ENCODE data around the gene BRSK2.

- TF ChIP-seq, protein P1, sequence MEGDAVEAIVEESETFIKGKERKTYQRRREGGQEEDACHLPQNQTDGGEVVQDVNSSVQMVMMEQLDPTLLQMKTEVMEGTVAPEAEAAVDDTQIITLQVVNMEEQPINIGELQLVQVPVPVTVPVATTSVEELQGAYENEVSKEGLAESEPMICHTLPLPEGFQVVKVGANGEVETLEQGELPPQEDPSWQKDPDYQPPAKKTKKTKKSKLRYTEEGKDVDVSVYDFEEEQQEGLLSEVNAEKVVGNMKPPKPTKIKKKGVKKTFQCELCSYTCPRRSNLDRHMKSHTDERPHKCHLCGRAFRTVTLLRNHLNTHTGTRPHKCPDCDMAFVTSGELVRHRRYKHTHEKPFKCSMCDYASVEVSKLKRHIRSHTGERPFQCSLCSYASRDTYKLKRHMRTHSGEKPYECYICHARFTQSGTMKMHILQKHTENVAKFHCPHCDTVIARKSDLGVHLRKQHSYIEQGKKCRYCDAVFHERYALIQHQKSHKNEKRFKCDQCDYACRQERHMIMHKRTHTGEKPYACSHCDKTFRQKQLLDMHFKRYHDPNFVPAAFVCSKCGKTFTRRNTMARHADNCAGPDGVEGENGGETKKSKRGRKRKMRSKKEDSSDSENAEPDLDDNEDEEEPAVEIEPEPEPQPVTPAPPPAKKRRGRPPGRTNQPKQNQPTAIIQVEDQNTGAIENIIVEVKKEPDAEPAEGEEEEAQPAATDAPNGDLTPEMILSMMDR (conservative IDR thresholded peaks at IDR 0.05 in 1 of 2, IDR thresholded peaks at IDR 0.05 in 1 of 2; ENCODE audit: extremely low read depth in 1 of 2, insufficient read depth in 1 of 2, low read depth in 1 of 2, low read length in 2 of 2): no peak
- no peak for TF ChIP-seq EZH2 (IDR thresholded peaks at IDR 0.05; ENCODE audit: borderline replicate concordance, low read length)
Measured at GRCh38 chr11:1487091-1487850, 97.5 kb downstream of the BRSK2 start.
